ENCODE measurements around the gene RENBP.

The RENBP gene

DNA sequence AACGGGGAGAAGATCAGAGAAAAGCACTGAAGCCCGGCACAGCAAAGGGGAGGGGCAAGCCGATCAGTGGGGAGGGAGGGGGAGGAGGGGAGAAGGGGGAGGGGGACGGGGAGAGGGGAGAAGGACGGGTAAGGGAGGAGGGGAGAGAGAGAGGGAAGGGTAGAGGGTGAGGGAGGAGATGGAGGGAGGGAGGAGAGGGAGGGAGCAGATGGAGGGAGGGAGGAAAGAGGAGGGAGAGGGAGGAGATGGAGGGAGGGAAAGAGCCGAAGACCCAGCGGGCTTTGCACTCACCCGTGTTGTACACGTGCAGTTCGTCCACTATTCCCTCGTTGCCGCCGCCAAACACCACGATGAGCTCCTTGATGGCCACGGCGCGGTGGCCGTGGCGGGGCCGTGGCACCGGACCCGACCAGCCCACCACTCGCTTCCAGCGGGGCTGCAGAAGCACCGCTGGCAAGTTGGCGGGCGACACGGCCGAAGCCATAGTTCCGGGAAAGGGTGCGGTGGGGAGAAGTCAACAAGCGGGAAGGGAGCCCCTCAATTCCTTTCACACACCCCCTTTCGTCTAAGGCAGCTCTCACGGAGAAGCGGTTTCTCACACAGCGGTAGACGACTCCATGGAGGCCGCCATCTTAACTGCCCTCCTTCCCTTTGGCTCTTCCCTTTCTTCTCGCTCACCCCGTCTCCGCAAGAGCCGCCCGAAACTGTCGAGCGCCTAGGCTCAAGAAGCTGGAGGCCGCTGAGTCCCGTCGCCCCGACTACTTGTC is 26.1 kb upstream of the RENBP start:
- DNase-seq (ENCODE audit: low spot score), result no peak

- no peak for DNase-seq (ENCODE audit: low spot score)
Observed at GRCh38 chrX:153969904-153970356, 25.5 kb upstream of the RENBP start.

DNA sequence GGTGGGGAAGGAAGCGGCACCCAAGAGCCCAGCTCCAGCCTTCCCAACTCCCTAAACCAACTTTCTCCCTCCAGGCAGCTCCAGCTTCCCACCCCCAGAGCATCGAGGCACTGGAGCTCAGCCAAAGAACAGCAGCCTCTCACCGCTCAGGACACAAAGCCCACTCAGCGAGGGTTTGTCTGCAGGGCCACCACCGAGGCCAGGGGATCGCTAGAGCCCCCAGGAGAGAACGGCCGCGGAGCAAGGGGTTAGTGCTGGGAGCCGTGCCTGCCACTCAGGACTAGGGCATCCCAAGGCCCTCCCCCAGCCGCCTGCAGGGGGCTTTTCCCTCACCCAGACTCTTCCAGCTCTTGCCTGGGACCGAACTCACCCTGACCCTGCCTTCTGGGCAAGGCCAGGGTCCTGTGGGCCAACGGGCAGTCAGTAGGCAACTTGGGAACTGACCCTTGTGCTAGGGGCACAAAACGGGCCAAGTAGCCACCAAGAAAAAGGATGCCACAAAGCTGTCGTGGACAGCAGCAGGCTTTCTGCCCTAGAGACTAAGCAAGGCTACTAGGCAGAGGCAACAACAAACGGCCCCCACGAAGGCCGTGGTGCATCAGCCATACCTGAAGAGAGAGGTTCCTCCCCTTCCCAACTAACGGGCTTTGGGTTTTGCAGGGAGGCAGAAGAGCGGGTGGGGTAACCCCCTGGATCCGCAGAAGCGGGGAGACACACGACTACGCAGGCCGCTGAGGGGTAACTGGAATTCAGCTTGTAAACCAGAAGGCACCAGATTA is 24.9 kb upstream of the RENBP start:
- DNase-seq (ENCODE audit: low spot score), result no peak

GRCh38 chrX:153968754-153969124 is 24.3 kb upstream of the RENBP start:
- no peak for DNase-seq (ENCODE audit: low spot score)

DNA sequence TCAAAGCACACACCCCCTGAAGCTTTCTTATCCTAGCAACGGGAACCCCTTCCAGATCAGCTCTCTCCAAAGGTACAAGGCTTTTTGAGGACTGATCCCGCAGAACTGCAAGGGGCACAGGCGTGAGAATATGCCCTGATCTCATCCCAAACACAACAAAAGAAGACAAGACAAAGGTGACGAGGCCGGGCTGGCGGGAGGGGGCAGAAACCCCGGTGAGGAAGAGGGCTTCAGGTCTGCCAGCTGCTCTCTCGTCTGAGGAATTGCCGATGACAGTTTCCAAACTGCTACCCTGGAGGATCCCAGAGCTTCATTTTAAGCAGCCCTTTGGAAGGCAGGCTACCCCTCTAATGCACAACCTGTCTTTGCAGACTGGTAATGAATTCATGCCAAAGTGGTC is 23.8 kb upstream of the RENBP start:
- no peak for DNase-seq (ENCODE audit: low spot score)

DNA sequence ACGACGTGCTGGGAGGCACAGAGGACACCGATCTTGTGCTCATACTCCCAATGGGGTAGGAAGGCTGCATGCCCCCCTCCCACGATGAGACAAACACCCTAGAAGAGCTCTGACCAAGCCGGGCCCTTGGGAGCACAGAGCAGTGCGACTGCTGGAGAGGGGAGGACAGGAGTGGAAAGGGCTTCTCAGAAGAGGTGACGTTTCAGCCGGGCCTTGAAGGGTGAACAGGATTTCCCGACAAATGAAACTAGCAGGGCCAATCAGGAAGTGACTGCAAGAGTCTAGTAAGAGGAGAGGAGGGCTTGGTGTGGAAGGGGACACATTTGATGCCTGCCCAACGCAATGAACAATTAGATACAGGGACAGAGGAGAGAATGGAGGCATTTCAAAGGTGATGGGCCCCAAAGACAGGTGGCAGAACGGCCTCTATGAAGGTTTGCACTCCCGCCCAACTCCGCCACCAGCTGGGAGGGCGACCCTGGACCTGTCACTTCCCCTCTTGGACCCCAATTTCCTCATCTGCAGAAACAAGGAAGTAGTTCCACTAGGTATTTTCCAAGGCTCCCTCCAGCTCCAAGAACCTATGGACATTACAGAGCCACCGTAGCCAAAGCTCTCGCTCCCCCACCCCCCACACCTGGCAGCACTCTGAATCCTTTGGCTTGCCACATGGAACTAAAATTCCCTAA is 23.2 kb upstream of the RENBP start:
- no peak for DNase-seq (ENCODE audit: low spot score)

GRCh38 chrX:153966841-153967535 is 22.5 kb upstream of the RENBP start:
- DNase-seq (ENCODE audit: low spot score), result no peak

GRCh38 chrX:153966283-153966688 is 21.8 kb upstream of the RENBP start:
- no peak for DNase-seq (ENCODE audit: low spot score)

DNA sequence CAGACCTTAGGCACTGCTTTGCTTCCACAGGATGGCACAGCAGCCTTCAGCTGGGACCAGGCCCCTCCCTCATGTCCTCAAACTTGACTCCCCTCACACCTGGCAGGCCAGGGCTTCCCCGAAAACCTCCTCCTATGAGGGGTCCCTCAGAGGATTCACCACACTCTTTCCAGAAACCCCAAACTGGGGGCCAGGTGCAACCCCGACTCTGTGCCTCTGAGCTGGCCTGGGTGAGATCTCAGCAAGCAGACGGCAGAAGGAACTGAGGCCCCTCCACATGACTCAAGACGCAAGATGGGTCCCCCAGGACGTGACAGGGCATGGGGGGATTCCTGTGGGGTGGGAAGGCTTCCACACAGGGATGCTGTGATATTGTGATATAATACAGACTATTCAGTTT is 21.0 kb upstream of the RENBP start:
- DNase-seq (ENCODE audit: low spot score), result no peak

DNA sequence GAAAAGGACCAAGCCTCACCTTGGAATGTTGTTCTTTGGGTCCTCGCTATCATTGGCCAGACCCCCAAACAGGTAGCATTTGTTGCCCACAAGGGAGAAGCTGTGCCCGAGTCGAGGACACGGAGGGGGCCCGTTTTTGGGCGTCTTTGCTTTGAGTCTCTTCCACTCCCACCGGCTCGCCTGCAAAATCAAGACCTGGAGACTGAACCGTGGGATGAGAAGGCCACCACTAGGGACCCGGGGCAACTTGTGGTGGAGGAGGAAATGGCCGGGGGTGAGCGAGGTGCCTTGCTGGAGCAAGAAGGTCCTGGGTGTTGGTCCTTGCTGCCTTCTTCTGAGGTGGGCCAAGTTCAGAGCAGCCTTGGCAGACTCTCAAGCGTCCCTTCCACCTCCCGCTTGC is 19.7 kb upstream of the RENBP start:
- no peak for DNase-seq (ENCODE audit: low spot score)

- no peak for DNase-seq (ENCODE audit: low spot score)
Observed at GRCh38 chrX:153963546-153963945, 19.1 kb upstream of the RENBP start.

DNA sequence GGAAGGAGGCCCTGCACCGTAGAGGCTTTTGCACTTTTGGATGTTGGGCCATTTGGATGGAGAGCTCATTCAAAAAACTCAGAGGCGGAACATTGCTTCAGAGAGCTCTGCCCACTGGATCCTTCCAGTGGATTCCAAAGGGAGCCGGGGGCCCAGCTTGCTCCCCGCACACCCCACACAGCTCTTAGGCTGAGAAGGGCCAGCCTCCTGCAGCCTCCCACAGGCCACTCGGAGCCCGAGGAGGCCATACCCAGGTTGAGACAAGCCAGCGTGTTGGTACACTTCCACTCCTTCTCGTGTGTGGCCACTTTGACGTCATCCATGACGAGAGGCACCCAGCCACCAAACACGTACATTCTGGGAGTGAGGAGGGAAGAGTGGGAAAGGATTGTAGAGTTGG is 16.8 kb upstream of the RENBP start:
- DNase-seq (ENCODE audit: low spot score), result no peak

GRCh38 chrX:153960786-153961185 is 16.3 kb upstream of the RENBP start:
- no peak for DNase-seq (ENCODE audit: low spot score)

- no peak for DNase-seq (ENCODE audit: low spot score)
Observed at GRCh38 chrX:153960077-153960476, 15.6 kb upstream of the RENBP start.

GRCh38 chrX:153959649-153960048 is 15.2 kb upstream of the RENBP start:
- DNase-seq (ENCODE audit: low spot score), result no peak

DNA sequence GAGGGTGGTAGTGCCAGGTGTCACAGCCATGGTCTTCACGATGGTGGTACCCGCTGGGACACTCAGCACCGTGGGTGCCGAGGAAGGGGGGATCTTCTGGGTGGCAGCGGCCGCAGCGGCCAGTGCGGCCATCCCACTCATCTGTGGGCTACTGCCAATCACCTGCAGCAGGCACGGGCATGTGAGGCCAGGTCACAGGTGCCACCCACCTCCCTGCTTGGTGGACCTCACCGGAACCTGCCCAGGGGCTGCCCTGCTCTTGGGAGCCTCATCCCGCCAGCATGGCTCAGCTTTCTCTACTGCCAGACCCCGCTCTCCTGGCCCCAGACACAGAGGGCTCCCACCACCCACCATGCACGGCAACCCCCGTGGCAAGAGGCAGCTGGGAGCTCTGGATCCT is 14.2 kb upstream of the RENBP start:
- no peak for DNase-seq (ENCODE audit: low spot score)

DNA sequence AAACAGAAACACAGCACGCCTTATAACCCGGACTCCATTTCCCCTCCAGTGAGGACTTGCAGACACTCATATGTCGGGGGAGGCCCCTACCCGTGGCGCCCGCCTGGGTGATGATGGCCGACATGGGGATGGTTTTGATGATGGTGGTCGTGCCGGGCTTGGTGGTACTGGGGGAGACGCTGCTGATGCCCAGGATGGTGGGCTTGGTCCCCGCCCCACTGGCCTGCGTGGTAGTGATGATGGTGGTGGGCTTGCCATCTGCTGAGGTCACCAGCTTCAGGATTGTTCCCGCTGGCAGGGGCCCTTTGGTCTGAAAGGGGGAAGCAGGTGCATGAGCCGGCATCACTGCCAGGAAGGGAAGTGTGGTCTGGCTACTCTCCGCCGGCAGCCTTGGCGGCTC is 12.8 kb upstream of the RENBP start:
- DNase-seq (ENCODE audit: low spot score), result no peak

GRCh38 chrX:153956044-153956907 is 11.8 kb upstream of the RENBP start:
- no peak for DNase-seq (ENCODE audit: low spot score)

GRCh38 chrX:153955228-153955732 is 10.8 kb upstream of the RENBP start:
- DNase-seq (ENCODE audit: low spot score), result no peak

DNA sequence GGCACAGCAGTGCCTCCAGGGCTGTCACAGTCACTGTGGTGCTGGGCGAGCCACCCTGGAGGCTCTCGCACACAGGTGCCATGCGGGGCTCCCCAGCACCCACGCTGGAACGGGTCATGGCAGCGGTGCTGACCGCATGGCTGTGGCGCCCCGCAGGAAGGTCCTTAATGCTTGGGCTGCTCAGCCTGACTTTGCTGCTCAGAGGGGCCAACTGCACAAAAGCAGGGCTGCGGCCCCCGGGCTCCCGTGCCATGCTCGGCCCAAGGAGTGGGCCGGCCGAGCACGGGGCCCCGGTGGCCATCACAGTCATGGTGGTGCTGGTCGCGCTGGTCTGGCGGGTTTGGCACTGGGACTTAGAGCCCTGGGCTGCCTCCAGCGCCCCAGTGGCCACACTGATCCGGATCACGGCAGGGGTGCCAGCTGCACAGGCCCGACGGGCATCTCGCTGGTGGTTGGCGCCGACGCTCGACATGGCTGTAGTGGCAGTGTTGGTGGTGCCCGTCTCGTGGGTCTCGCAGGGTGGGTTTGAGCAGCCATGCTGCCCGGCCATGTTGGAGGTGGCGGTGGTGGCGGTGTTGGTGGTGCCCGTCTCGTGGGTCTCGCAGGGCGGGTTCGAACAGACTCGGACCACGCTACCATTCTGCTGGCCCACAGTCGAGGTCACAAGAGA is 10.2 kb upstream of the RENBP start:
- DNase-seq (ENCODE audit: low spot score), result no peak
